Left renal cortex interstitium (tissue), 4 donors: ENCODE results near the gene REXO1. TPM values are rescaled to one million over a fixed set of nuclear protein-coding genes. Genes with fewer than 3 reads are reported as not detected.

Experiments
- DNase-seq, 4 donors: peaks; one replicate each; pipeline ENCODE4 v3.0.0-alpha.2; 2013; ENCODE audit warnings: low read depth in 4 of 4, low spot score in 2 of 4, missing footprints in 1 of 4
- polyA plus RNA-seq, 4 donors: library from polyadenylated mRNA; unstranded; fragments of 120-200 nt; gene quantifications; one replicate each; pipeline ENCODE4 v1.2.1, GENCODE V29; 2013; ENCODE audit not compliant: insufficient read length in 4 of 4

Gene REXO1
- polyA plus RNA-seq, 4 donors: 20.4 to 35.7 (median 28.0) TPM

GRCh38 chr19:1850809-1851653 lies 2.7 kb upstream of the REXO1 start:
- DNase-seq: no peak

- DNase-seq: no peak
Observed at GRCh38 chr19:1849886-1850398, 1.7 kb upstream of the REXO1 start.

GRCh38 chr19:1849132-1849474 lies 820 bp upstream of the REXO1 start:
- DNase-seq: no peak

- no peak for DNase-seq
Observed at GRCh38 chr19:1847684-1848398, 442 bp downstream of the REXO1 start.

GRCh38 chr19:1847348-1847683 lies 967 bp downstream of the REXO1 start:
- DNase-seq: no peak

GRCh38 chr19:1846517-1847204 lies 1.6 kb downstream of the REXO1 start:
- no peak for DNase-seq

GRCh38 chr19:1845642-1846041 lies 2.6 kb downstream of the REXO1 start:
- no peak for DNase-seq

- no peak for DNase-seq
Observed at GRCh38 chr19:1845125-1845515, 3.2 kb downstream of the REXO1 start.

- DNase-seq: no peak
Observed at GRCh38 chr19:1844513-1845124, 3.7 kb downstream of the REXO1 start.

GRCh38 chr19:1843646-1844394 lies 4.5 kb downstream of the REXO1 start:
- DNase-seq: no peak

- DNase-seq: no peak
Observed at GRCh38 chr19:1843116-1843515, 5.2 kb downstream of the REXO1 start.

GRCh38 chr19:1841209-1841924 lies 6.9 kb downstream of the REXO1 start:
- no peak for DNase-seq

GRCh38 chr19:1840541-1841115 lies 7.7 kb downstream of the REXO1 start:
- DNase-seq: no peak

- no peak for DNase-seq
Observed at GRCh38 chr19:1839658-1840540, 8.4 kb downstream of the REXO1 start.

- DNase-seq: no peak
Observed at GRCh38 chr19:1837625-1838105, 10.6 kb downstream of the REXO1 start.

- no peak for DNase-seq
Observed at GRCh38 chr19:1837222-1837565, 11.1 kb downstream of the REXO1 start.

- DNase-seq: no peak
Observed at GRCh38 chr19:1836458-1837221, 11.6 kb downstream of the REXO1 start.

GRCh38 chr19:1833540-1833939 lies 14.7 kb downstream of the REXO1 start:
- no peak for DNase-seq
